Colonic mucosa (tissue), 4 donors: Measurements from ENCODE around the gene TBC1D16. TPM values are rescaled to one million over a fixed set of nuclear protein-coding genes. Genes with fewer than 3 reads are reported as not detected.
A peak's percentile ranks its signal among the peaks of the same experiment; 100 is the strongest.

Source experiments
- DNase-seq: peaks from one replicate; pipeline ENCODE4 v3.0.0-alpha.2; 2020
- H3K27ac ChIP-seq: fragments of 200-600 bp; one replicate; pipeline ENCODE4 v1.8.0; 2021
- H3K27me3 ChIP-seq: fragments of 200-600 bp; one replicate; pipeline ENCODE4 v1.8.0; 2021
- H3K36me3 ChIP-seq: fragments of 200-600 bp; one replicate; pipeline ENCODE4 v1.8.0; 2021
- H3K4me1 ChIP-seq: fragments of 200-600 bp; one replicate; pipeline ENCODE4 v1.8.0; 2021; ENCODE audit warnings: mild to moderate bottlenecking
- H3K4me3 ChIP-seq: fragments of 200-600 bp; one replicate; pipeline ENCODE4 v1.8.0; 2021
- H3K9ac ChIP-seq, 2 donors: one replicate each; pipeline ENCODE4 v1.7.0; 2013; ENCODE audit warnings: control low read depth in 2 of 2, low read depth in 2 of 2, low read length in 2 of 2
- H3K9me3 ChIP-seq: fragments of 200-600 bp; one replicate; pipeline ENCODE4 v1.8.0; 2021
- intact Hi-C: fragments of 100-400 bp; cut with DNase I; formaldehyde crosslinking; loops from one replicate; pipeline ENCODE4 v1.14.1; 2022
- total RNA-seq, 2 donors: library from RNA; stranded (reverse); fragmentation: NEBNext Ultra II Directional in 1 of 2; extraction: Animal tissue kit (Norgen Biotek cat#: 25700) in 1 of 2; gene quantifications; one replicate each; pipeline ENCODE4 v1.2.1, GENCODE V29; 2021
- TF ChIP-seq, protein P1 (sequence below): fragments of 200-600 bp; IDR thresholded peaks from one replicate; pipeline ENCODE4 v1.8.0; 2022; ENCODE audit warnings: antibody characterized with exemption, mild to moderate bottlenecking
- donor health status: healthy.
- donor health status: DM: no; HTN: no; CAD: no.
- donor health status: DM: no; HTN: no; CAD: no.

Gene TBC1D16
- total RNA-seq, 2 donors from 2014 or later = 14.4 to 19.8 TPM

DNA sequence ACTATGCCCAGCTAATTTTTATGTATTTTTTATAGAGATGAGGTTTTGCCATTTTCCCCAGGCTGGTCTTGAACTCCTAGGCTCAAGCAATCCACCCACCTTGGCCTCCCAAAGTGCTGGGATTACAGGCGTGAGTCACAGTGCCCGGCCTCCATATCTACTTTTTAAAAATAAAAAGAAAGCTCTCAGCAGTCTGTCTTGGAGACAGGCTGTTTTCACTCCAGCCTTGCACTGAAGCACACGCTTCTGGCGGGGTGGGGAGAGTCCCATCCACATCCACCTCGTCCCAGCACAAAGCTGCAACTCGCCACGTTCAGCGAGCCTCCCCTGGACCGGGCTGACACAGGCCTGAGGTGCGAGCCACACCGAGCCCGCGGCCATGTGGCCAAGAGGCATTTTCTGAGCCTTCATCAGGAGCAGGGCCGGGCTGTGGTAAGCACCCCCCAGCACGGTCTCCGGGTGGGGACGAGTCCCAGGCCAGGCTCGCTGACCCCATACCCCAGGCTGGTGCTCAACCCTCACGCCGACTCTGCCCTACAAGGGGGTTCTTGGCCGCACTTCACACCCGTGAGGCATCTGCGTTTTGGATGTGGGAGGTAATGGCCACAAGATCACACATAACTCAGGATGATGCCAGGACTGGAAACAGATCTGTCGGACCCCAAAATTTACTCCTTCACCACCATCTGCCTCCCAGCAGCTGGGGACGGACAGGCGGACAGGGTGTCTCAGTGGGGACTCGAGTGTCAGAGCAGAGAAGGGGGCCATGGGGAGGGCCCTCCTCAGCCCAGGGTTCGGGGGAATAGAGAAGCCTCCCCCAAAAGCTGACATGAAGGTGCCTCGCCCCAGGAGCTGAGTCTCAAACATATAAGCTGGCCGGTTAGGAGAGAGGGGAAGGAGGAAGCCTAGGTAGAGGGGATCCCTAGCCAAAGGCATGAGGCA, 28.6 kb downstream of the TBC1D16 start:
- H3K9me3 ChIP-seq = no peaks in the 10 kb centered on the region
- intact Hi-C loops = loop anchor here (5.0 kb wide), 1 partner anchor 75 kb away; no protein-coding TSS in a partner anchor
- no peak overlapping the region for H3K27ac ChIP-seq
- TF ChIP-seq, protein P1, sequence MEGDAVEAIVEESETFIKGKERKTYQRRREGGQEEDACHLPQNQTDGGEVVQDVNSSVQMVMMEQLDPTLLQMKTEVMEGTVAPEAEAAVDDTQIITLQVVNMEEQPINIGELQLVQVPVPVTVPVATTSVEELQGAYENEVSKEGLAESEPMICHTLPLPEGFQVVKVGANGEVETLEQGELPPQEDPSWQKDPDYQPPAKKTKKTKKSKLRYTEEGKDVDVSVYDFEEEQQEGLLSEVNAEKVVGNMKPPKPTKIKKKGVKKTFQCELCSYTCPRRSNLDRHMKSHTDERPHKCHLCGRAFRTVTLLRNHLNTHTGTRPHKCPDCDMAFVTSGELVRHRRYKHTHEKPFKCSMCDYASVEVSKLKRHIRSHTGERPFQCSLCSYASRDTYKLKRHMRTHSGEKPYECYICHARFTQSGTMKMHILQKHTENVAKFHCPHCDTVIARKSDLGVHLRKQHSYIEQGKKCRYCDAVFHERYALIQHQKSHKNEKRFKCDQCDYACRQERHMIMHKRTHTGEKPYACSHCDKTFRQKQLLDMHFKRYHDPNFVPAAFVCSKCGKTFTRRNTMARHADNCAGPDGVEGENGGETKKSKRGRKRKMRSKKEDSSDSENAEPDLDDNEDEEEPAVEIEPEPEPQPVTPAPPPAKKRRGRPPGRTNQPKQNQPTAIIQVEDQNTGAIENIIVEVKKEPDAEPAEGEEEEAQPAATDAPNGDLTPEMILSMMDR = no peak
- H3K4me3 ChIP-seq = no peak overlapping the region
- H3K27me3 ChIP-seq = no peaks in the 10 kb centered on the region
- H3K36me3 ChIP-seq = no peaks in the 10 kb centered on the region
- H3K4me1 ChIP-seq = peaks cover 11% of the 10 kb centered on the region
- no peak overlapping the region for H3K9ac ChIP-seq
- DNase-seq = no peak

DNA sequence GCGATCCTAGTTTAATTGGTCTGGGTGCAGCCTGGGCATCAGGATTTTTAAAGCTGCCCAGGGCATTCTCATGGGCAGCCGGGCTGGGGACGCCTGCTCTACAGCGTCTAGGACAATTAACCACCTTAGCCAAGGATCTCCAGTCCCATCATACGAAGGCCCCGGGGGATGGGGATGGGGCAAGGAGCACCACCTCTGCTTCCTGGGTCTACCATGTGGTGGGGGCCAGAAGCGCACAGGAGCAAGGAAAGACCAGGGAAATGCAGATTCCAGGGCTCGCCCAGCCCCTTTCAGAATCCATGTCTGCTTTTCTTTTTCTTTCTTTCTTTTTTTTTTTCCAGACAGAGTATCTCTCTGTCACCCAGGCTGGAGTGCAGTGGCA, 29.3 kb downstream of the TBC1D16 start:
- no peak overlapping the region for H3K27ac ChIP-seq
- intact Hi-C loops = loop anchor here (5.0 kb wide), 1 partner anchor 76 kb away; no protein-coding TSS in a partner anchor
- H3K27me3 ChIP-seq = no peaks in the 10 kb centered on the region
- DNase-seq = no peak
- no peak overlapping the region for H3K9ac ChIP-seq
- H3K4me1 ChIP-seq = peaks cover 11% of the 10 kb centered on the region
- H3K9me3 ChIP-seq = no peaks in the 10 kb centered on the region
- H3K4me3 ChIP-seq = no peak overlapping the region
- TF ChIP-seq, protein P1 = no peak
- no peaks in the 10 kb centered on the region for H3K36me3 ChIP-seq

DNA sequence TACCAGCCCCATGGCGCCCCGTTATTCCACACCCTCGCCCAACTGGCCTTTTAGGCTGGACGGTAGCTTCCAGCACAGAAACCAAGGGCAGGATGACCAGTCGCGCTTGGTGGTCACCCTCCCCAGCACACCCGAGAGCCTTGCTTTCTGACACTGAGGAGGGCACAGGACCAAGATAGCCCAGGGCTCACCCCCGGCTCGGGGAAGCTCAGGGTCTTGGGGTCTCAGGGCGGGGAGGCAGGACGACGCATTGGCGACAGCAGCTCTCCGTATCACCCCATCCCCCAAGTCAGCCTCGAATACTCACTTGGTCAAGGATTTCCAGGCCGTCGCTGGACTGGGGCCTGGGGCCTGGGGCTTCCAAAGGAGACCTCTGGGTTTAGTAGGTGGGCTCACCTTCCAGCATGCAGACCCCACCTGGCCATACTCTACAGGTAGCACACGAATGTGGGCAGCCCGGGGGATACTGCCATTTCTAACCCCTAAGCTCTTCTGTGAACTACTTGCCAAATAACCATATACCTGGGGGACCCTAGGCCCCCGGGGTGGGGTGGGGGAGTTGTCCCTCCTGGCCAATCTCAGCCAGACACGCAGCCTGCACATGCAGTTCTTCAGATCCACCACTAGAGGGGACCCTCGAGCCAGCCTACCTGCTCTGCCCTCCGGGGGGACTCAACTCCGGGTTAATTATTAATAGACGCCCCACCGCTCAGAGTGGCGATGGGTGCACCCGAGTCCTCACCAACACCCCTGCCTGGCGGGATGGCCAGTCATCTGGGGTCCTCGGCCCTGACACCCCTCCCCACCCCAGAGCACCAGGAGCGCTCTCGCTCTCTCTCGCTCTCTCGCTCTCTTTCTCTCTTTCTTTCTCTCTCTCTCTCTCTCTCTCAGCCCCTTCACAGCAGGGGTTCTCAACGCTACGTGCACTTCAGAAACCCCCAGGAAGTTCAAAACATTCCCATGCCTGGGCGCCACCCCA, 30.0 kb downstream of the TBC1D16 start:
- DNase-seq = peak; percentile 53
- no peaks in the 10 kb centered on the region for H3K27me3 ChIP-seq
- peak overlapping the region in 1 of 2 donors; percentile 12 for H3K9ac ChIP-seq
- no peak overlapping the region for H3K4me3 ChIP-seq
- intact Hi-C loops = loop anchor here (5.0 kb wide), 1 partner anchor 77 kb away; no protein-coding TSS in a partner anchor
- TF ChIP-seq, protein P1 = peak; percentile 99
- H3K4me1 ChIP-seq = peaks cover 11% of the 10 kb centered on the region
- no peaks in the 10 kb centered on the region for H3K36me3 ChIP-seq
- no peak overlapping the region for H3K27ac ChIP-seq
- H3K9me3 ChIP-seq = no peaks in the 10 kb centered on the region

DNA sequence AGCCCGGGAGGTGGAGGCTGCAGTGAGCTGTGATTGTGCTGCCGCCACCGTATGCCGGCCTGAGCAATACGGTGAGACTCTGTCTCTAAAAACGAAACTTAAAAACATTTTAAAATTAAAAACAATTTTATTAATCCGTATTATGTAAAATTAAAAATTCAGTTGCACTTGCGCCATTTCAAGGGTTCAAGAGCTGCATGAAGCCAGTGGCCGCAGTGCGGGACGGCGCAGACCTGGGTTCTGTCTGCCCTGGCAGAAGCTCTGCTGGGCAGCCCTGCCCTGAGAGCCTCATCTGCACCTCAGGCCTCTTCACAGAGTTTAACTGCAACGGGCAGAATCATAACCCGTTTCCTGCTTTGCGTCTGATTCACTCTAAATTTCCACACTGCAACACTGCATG, 31.7 kb downstream of the TBC1D16 start:
- Histone ChIP-seq H3K9me3 (no peaks in the 10 kb centered on the region), H3K36me3 (no peaks in the 10 kb centered on the region), H3K27ac (no peak overlapping the region), H3K9ac (no peak overlapping the region), H3K27me3 (no peaks in the 10 kb centered on the region), H3K4me1 (peaks cover 11% of the 10 kb centered on the region), H3K4me3 (no peak overlapping the region)
- intact Hi-C loops = no loop called here
- no peak for DNase-seq
- TF ChIP-seq, protein P1 = no peak
